HepG2 (cell line): Measurements from ENCODE around the gene PAM16. TPM values are rescaled to one million over a fixed set of nuclear protein-coding genes. Genes with fewer than 3 reads are reported as not detected.
A peak's percentile ranks its signal among the peaks of the same experiment; 100 is the strongest.

ENCODE experiments used
- ARHGAP35 ChIP-seq: sonication (generic); formaldehyde crosslinking; IDR thresholded peaks from 2 replicates; pipeline ENCODE4 v1.9.0; 2022; ENCODE audit warnings: mild to moderate bottlenecking, inconsistent platforms, moderate library complexity, missing genetic modification reagents, borderline replicate concordance
- E2F2 ChIP-seq: sonication (generic); formaldehyde crosslinking; IDR thresholded peaks from 2 replicates; pipeline ENCODE4 v1.4.0; 2020; ENCODE audit warnings: missing genetic modification reagents, borderline replicate concordance
- IKZF5 ChIP-seq: IDR thresholded peaks from 2 replicates; pipeline ENCODE4 v1.6.1; 2018; ENCODE audit warnings: missing genetic modification reagents, mild to moderate bottlenecking, missing compliant biosample characterization
- KDM1A ChIP-seq: IDR thresholded peaks from 2 replicates; pipeline ENCODE4 v1.6.1; 2016; ENCODE audit warnings: missing compliant biosample characterization
- MXD1 ChIP-seq: sonication (generic); formaldehyde crosslinking; IDR thresholded peaks from 2 replicates; pipeline ENCODE4 v1.4.0; 2020; ENCODE audit warnings: mild to moderate bottlenecking, missing genetic modification reagents
- REL ChIP-seq: sonication (generic); formaldehyde crosslinking; conservative IDR thresholded peaks from 2 replicates; pipeline ENCODE4 v1.8.0; 2022; ENCODE audit warnings: mild to moderate bottlenecking, missing genetic modification reagents, moderate library complexity
- SIX1 ChIP-seq: sonication (generic); formaldehyde crosslinking; IDR thresholded peaks from 2 replicates; pipeline ENCODE4 v1.4.0; 2020; ENCODE audit warnings: missing genetic modification reagents, borderline replicate concordance
- SRSF1 ChIP-seq: fragments of 200-400 bp; formaldehyde crosslinking; optimal IDR thresholded peaks from 2 replicates; pipeline ENCODE3; 2017; ENCODE audit warnings: mild to moderate bottlenecking, low read depth, low read length, moderate library complexity
- TCF12 ChIP-seq, 2 experiments: fragments of 450-650 bp in 1 of 2; sonication (generic) in 1 of 2; formaldehyde crosslinking in 1 of 2; IDR thresholded peaks; 2 replicates each; pipeline versions ENCODE4 v1.6.1 to v1.8.0; 2017 to 2022; ENCODE audit warnings: antibody characterized with exemption in 1 of 2, mild to moderate bottlenecking in 1 of 2, missing genetic modification reagents in 1 of 2, moderate library complexity in 1 of 2
- YEATS4 ChIP-seq: sonication (generic); formaldehyde crosslinking; IDR thresholded peaks from 2 replicates; pipeline ENCODE4 v1.4.0; 2020; ENCODE audit warnings: missing genetic modification reagents, borderline replicate concordance
- ZBTB40 ChIP-seq, 2 experiments: fragments of 450-650 bp in 1 of 2; sonication (generic) in 1 of 2; formaldehyde crosslinking in 1 of 2; IDR thresholded peaks; 2 replicates each; pipeline versions ENCODE4 v1.6.1 to v1.8.0; 2016 to 2022; ENCODE audit warnings: antibody characterized with exemption in 1 of 2, mild to moderate bottlenecking in 1 of 2, missing genetic modification reagents in 1 of 2
- ZNF256 ChIP-seq: sonication (generic); formaldehyde crosslinking; conservative IDR thresholded peaks from 2 replicates; pipeline ENCODE4 v1.4.0; 2020; ENCODE audit warnings: missing genetic modification reagents
- ZNF44 ChIP-seq: sonication (generic); formaldehyde crosslinking; IDR thresholded peaks from 2 replicates; pipeline ENCODE4 v1.5.1; 2020; ENCODE audit warnings: mild to moderate bottlenecking, missing genetic modification reagents
- ZNF530 ChIP-seq: sonication (generic); formaldehyde crosslinking; IDR thresholded peaks from 2 replicates; pipeline ENCODE4 v1.5.0; 2020; ENCODE audit warnings: low read depth, mild to moderate bottlenecking, missing genetic modification reagents
- ZNF550 ChIP-seq: sonication (generic); formaldehyde crosslinking; IDR thresholded peaks from 2 replicates; pipeline ENCODE4 v1.4.0; 2020; ENCODE audit warnings: mild to moderate bottlenecking, missing genetic modification reagents, borderline replicate concordance
- ZNF883 ChIP-seq: sonication (generic); formaldehyde crosslinking; IDR thresholded peaks from 2 replicates; pipeline ENCODE4 v1.5.1; 2020; ENCODE audit warnings: mild to moderate bottlenecking, missing genetic modification reagents; ENCODE audit errors: not compliant biosample characterization
- polyA plus RNA-seq, 8 experiments: library from polyadenylated mRNA; depleted of rRNA in 3 of 8; stranded (reverse) in 7 of 8; unstranded in 1 of 8; fragments of >200 nt; fragmentation: Illumina TruSeq in 4 of 8; extraction: Trizol in 4 of 8; gene quantifications; 2 replicates each; pipeline versions ENCODE4 v1.2.1 to v1.2.3, GENCODE V29; 2011 to 2016; ENCODE audit warnings: low read depth in 4 of 8, missing spikeins in 1 of 8, mixed read lengths in 1 of 8; ENCODE audit not compliant: insufficient read depth in 1 of 8
- total RNA-seq, 5 experiments: library from RNA; depleted of rRNA; stranded (reverse); fragments of >200 nt; fragmentation: Illumina TruSeq; extraction: Trizol; gene quantifications; 2 replicates each; pipeline ENCODE4 v1.2.3, GENCODE V29; 2016; ENCODE audit warnings: low read depth in 1 of 5

Gene PAM16
- total and polyA plus RNA-seq, 2 of the 13 experiments (the other 11 are each of a cell fraction or from before 2014, with no cell fraction given) = 51.5 to 51.8 TPM

- TF ChIP-seq TCF12 (IDR thresholded peaks at IDR 0.05) (no peak), TCF12 (CRISPR knock-in tag; IDR thresholded peaks at IDR 0.05) (no peak; the same call in 1 of the 2 replicates), SRSF1 (no peak), IKZF5 (CRISPR knock-in tag) (peak; percentile 77; the same call in 1 of the 2 replicates), REL (CRISPR knock-in tag) (no peak), ZNF256 (no peak), YEATS4 (CRISPR knock-in tag) (peak; percentile 58; the same call in 1 of the 2 replicates), E2F2 (no peak), ZNF883 (CRISPR knock-in tag) (peak; percentile 70), SIX1 (no peak; the same call in 1 of the 2 replicates), ZNF530 (CRISPR knock-in tag) (no peak), ZNF550 (CRISPR knock-in tag) (no peak), MXD1 (peak; percentile 67), ZBTB40 (IDR thresholded peaks at IDR 0.05) (no peak), ZBTB40 (CRISPR knock-in tag; IDR thresholded peaks at IDR 0.05) (peak; percentile 25), KDM1A (CRISPR knock-in tag) (no peak), ZNF44 (CRISPR knock-in tag) (0 out of 2 replicates have a peak, but pooled peaks have one; percentile 14), ARHGAP35 (CRISPR knock-in tag) (peak; percentile 44; the same call in 1 of the 2 replicates)
Observed at GRCh38 chr16:4328046-4328781, 22.9 kb downstream of the PAM16 start (continued).
